RWPE2 (cell line): ENCODE measurements around the gene PCGF3.

Experiments used
- ATAC-seq: fragments of 200-7000 bp; cut with Tn5 transposase; 3 replicates; pipeline ENCODE4 v1.9.1; 2021; ENCODE audit warnings: low read depth
- DNase-seq: peaks from one replicate; pipeline ENCODE4 v3.0.0-alpha.2; 2020; ENCODE audit warnings: low spot score
- H3K27ac ChIP-seq: fragments of 450-650 bp; 2 replicates; pipeline ENCODE4 v1.5.1; 2017; ENCODE audit warnings: mild to moderate bottlenecking; ENCODE audit not compliant: poor library complexity, severe bottlenecking
- H3K27me3 ChIP-seq: fragments of 250-450 bp; sonication (Bioruptor Pico); 2 replicates; pipeline ENCODE4 v1.5.1; 2021; ENCODE audit warnings: mild to moderate bottlenecking, moderate library complexity; ENCODE audit not compliant: insufficient read depth, poor library complexity, severe bottlenecking
- H3K36me3 ChIP-seq: fragments of 250-450 bp; sonication (Bioruptor Pico); 2 replicates; pipeline ENCODE4 v1.5.1; 2020; ENCODE audit warnings: low read depth, mild to moderate bottlenecking, moderate library complexity
- H3K4me1 ChIP-seq: fragments of 250-450 bp; sonication (Bioruptor Pico); 2 replicates; pipeline ENCODE4 v1.5.1; 2021; ENCODE audit warnings: mild to moderate bottlenecking, moderate library complexity; ENCODE audit not compliant: insufficient read depth, poor library complexity, severe bottlenecking
- H3K4me3 ChIP-seq: fragments of 250-450 bp; sonication (Bioruptor Pico); 2 replicates; pipeline ENCODE4 v1.5.1; 2021; ENCODE audit warnings: mild to moderate bottlenecking, moderate library complexity; ENCODE audit not compliant: severe bottlenecking
- H3K9me3 ChIP-seq: fragments of 250-450 bp; sonication (Bioruptor Pico); 2 replicates; pipeline ENCODE4 v1.5.1; 2021; ENCODE audit warnings: mild to moderate bottlenecking, moderate library complexity; ENCODE audit not compliant: severe bottlenecking
- TF ChIP-seq, protein P1 (sequence below): fragments of 450-650 bp; IDR thresholded peaks from one replicate; pipeline ENCODE4 v1.5.1; 2017; ENCODE audit warnings: mild to moderate bottlenecking, moderate library complexity; ENCODE audit not compliant: poor library complexity, severe bottlenecking

PCGF3 gene

DNA sequence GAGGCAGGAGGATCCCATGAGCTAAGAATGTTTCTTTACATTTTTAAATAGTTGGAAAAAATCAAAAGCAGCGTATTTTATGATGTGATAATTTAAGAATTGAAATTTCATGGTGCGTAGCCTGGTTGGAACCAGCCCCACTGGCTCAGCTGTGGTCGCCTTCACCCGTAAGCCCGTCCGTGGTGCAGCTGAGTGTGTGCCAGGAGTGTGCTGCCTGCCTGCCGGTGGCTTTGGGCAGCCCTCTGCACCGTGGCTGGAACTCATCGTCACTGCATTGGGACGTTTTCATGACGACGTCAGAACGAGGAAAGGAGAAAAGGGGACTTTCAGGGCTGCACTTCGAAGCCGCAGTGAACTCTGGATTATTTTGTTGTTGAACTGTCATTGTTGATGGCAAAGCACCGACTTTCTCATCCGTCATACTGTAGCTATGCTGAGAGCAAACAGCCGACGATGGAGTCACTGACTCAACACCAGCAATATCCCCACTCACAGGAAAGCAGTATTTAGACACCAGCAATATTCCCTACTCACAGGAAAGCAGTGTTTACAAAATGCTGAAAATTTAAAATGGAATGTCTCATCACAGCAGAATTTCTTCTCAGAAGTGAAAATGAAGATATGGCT, 35.1 kb downstream of the PCGF3 start:
- H3K4me1 ChIP-seq = no peaks in the 10 kb centered on the region
- H3K4me3 ChIP-seq = no peak overlapping the region
- H3K36me3 ChIP-seq = peaks cover 24% of the 10 kb centered on the region
- H3K27me3 ChIP-seq = no peaks in the 10 kb centered on the region
- ATAC-seq (no peak), DNase-seq (no peak)
- H3K27ac ChIP-seq = no peak overlapping the region
- TF ChIP-seq, protein P1, sequence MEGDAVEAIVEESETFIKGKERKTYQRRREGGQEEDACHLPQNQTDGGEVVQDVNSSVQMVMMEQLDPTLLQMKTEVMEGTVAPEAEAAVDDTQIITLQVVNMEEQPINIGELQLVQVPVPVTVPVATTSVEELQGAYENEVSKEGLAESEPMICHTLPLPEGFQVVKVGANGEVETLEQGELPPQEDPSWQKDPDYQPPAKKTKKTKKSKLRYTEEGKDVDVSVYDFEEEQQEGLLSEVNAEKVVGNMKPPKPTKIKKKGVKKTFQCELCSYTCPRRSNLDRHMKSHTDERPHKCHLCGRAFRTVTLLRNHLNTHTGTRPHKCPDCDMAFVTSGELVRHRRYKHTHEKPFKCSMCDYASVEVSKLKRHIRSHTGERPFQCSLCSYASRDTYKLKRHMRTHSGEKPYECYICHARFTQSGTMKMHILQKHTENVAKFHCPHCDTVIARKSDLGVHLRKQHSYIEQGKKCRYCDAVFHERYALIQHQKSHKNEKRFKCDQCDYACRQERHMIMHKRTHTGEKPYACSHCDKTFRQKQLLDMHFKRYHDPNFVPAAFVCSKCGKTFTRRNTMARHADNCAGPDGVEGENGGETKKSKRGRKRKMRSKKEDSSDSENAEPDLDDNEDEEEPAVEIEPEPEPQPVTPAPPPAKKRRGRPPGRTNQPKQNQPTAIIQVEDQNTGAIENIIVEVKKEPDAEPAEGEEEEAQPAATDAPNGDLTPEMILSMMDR = no peak
- H3K9me3 ChIP-seq = no peaks in the 10 kb centered on the region

DNA sequence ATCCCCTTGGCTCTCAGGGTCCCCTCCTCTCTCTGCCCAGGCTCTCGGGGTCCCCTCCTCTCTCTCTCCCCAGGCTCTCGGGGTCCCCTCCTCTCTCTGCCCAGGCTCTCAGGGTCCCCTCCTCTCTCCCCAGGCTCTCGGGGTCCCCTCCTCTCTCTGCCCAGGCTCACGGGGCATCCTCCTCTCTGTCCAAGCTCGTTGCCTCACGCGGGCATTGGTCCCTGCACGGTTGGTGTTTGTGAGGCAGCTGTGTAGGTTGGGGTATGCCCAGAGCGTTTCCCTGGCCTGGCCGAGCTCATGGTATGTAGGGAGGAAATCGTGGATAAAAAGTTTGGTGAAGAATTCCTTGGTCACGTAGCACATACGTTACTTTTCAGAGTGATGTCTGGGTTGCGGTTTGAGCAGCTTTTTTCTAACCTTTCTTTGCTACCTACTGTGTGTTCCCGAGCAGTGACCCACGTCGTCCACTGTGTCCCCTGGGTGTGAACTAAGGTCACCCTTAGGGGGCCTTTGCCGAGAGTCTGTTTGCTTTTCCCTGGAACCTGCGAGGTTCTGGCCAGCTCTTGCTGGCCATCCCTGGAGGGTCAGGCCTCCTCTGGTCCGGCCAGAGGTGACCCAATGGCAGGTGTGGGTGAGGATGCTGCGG, 36.6 kb downstream of the PCGF3 start:
- H3K27me3 ChIP-seq = no peaks in the 10 kb centered on the region
- ATAC-seq (no peak), DNase-seq (peak; percentile 25)
- TF ChIP-seq, protein P1 = no peak
- H3K4me3 ChIP-seq = no peak overlapping the region
- H3K9me3 ChIP-seq = no peaks in the 10 kb centered on the region
- H3K36me3 ChIP-seq = peaks cover 21% of the 10 kb centered on the region
- H3K27ac ChIP-seq = no peak overlapping the region
- no peaks in the 10 kb centered on the region for H3K4me1 ChIP-seq

DNA sequence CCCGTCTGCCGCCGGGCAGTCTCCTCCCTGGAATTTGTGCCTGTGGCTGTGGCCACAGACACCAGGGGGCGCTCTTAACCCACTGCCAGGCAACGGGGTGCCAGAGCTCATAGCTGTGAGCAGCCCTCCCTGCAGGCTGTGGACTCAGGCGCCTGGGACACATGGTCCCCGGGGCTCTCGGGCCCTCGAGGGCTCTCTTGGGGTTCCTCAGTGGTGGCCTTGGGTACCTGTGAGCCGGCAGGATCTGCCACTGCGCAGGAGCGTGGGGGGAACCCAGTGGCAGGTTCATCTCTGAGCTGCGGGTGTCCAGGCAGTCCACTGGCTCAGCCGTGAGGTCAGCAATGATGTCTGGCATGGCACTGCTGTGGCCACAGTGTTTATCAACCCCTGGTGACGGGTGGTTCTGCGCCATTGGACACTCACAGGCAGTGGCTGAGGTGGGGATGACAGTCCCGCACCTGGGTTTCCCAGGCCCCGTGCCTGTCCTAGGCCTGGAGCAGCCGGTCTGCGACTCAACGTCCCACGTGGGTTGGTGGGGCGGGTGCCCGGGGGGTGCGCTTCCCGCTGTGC, 37.2 kb downstream of the PCGF3 start:
- no peaks in the 10 kb centered on the region for H3K9me3 ChIP-seq
- H3K27ac ChIP-seq = no peak overlapping the region
- H3K36me3 ChIP-seq = peaks cover 16% of the 10 kb centered on the region
- H3K4me3 ChIP-seq = no peak overlapping the region
- TF ChIP-seq, protein P1 = peak; percentile 92
- DNase-seq (peak; percentile 65), ATAC-seq (peak; percentile 86)
- no peaks in the 10 kb centered on the region for H3K27me3 ChIP-seq
- H3K4me1 ChIP-seq = no peaks in the 10 kb centered on the region

DNA sequence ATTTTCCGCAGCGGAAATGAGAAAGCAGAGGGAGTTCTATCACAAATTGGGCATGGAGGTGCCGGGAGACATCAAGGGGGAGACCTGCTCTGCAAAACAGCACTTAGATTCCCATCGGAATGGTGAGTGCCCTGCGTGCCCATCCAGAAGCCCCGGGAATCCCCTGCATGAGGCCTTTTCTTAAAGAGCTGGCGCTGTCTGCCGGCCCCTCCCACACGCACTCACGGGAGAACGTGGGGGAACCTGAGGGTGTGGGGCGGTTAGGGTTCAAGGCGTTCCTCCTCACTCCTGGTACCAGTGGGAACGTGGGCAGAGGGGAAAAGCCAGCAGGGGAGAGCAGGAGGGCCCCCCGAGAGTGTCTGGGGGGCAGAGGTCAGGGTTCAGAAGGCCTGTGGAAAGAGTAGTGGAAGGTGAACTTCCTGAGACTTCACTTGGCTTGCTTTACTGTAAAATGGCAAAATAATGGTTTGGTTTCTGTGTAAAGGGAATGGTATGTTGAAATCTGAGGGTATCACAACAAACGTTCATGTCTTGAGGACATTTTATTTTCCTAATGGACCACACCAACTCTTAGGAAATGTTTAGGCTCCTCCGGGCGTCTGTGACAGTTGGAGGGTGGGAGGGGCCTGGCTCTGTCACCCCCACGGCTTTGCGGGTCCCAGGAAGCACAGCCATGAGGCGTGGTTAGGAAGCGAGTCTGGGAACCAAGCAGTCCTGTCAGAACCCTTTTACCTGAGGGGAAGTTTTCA, 38.0 kb downstream of the PCGF3 start:
- Histone ChIP-seq H3K9me3 (no peaks in the 10 kb centered on the region), H3K4me3 (no peak overlapping the region), H3K27ac (no peak overlapping the region), H3K4me1 (no peaks in the 10 kb centered on the region), H3K36me3 (peaks cover 16% of the 10 kb centered on the region), H3K27me3 (no peaks in the 10 kb centered on the region)
- DNase-seq (peak; percentile 52), ATAC-seq (no peak)
- TF ChIP-seq, protein P1 = no peak
